Esophagus squamous epithelium (tissue), 5 donors: ENCODE results near the gene ZNF296. TPM values are rescaled to one million over a fixed set of nuclear protein-coding genes. Genes with fewer than 3 reads are reported as not detected.

Experiments
- DNase-seq: peaks from one replicate; lab custom pipeline; 2025; lab: John Stamatoyannopoulos, UW
- H3K27ac ChIP-seq, 4 donors: fragments of 200-600 bp; sonication (generic); one replicate each; pipeline ENCODE4 v1.5.1; 2016 to 2019; ENCODE audit warnings: mild to moderate bottlenecking in 1 of 4
- H3K27me3 ChIP-seq, 4 donors: fragments of 200-600 bp; sonication (generic); 1 replicate in 3 of 4; 2 replicates in 1 of 4; pipeline versions ENCODE4 v1.5.1 to v1.6.0; 2017 to 2021; ENCODE audit warnings: antibody characterized with exemption in 1 of 4
- H3K36me3 ChIP-seq, 3 donors: fragments of 200-600 bp; sonication (generic); one replicate each; pipeline ENCODE4 v1.5.1; 2016 to 2019
- H3K4me1 ChIP-seq, 3 donors: fragments of 200-600 bp; sonication (generic); one replicate each; pipeline ENCODE4 v1.5.1; 2017 to 2019
- H3K4me3 ChIP-seq, 4 donors: fragments of 200-600 bp; sonication (generic); 1 replicate in 3 of 4; 2 replicates in 1 of 4; pipeline ENCODE4 v1.5.1; 2016 to 2019; ENCODE audit warnings: mild to moderate bottlenecking in 2 of 4, moderate library complexity in 1 of 4
- H3K9me3 ChIP-seq, 3 donors: fragments of 200-600 bp; sonication (generic); one replicate each; pipeline ENCODE4 v1.5.1; 2016 to 2019
- POLR2A ChIP-seq, 4 donors: fragments of 450-650 bp; IDR thresholded peaks; one replicate each; pipeline ENCODE4 v1.6.1; 2017; ENCODE audit warnings: antibody characterized with exemption in 4 of 4, mild to moderate bottlenecking in 4 of 4, moderate library complexity in 3 of 4
- WGBS, 2 donors: methylation state at CpG; one replicate each; pipeline ENCODE4 v1.1.5; 2018; 5-methylcytosine and 5-hydroxymethylcytosine counted together
- intact Hi-C: fragments of 100-400 bp; cut with DNase I; formaldehyde crosslinking; loops from one replicate; pipeline ENCODE4 v1.15.0; 2022
- total RNA-seq, 4 donors: library from RNA; depleted of rRNA; stranded (reverse); fragments of >200 nt; gene quantifications; one replicate each; pipeline ENCODE4 v1.1.0, GENCODE V29; 2016
- TF ChIP-seq, protein P1 (sequence below), 6 experiments: fragments of 450-650 bp in 4 of 6; fragments of 200-600 bp in 2 of 6; sonication (generic) in 2 of 6; IDR thresholded peaks; one replicate each; pipeline ENCODE4 v1.5.1; 2016 to 2019; ENCODE audit warnings: antibody characterized with exemption in 6 of 6, mild to moderate bottlenecking in 4 of 6, moderate library complexity in 4 of 6
- donor health status: DM: yes; HTN: yes; CAD: no.

Gene ZNF296
- total RNA-seq, 4 donors from 2014 or later: 4.0 to 17.7 (median 4.5) TPM

- 27 to 28% methylated on average over 33 of the region's 64 CpGs for WGBS, 2 donors
Observed at GRCh38 chr19:45091031-45091923, 15.0 kb upstream of the ZNF296 start.

GRCh38 chr19:45090606-45091005 lies 14.3 kb upstream of the ZNF296 start:
- TF ChIP-seq POLR2A (IDR thresholded peaks at IDR 0.05): no peak
- TF ChIP-seq, protein P1, sequence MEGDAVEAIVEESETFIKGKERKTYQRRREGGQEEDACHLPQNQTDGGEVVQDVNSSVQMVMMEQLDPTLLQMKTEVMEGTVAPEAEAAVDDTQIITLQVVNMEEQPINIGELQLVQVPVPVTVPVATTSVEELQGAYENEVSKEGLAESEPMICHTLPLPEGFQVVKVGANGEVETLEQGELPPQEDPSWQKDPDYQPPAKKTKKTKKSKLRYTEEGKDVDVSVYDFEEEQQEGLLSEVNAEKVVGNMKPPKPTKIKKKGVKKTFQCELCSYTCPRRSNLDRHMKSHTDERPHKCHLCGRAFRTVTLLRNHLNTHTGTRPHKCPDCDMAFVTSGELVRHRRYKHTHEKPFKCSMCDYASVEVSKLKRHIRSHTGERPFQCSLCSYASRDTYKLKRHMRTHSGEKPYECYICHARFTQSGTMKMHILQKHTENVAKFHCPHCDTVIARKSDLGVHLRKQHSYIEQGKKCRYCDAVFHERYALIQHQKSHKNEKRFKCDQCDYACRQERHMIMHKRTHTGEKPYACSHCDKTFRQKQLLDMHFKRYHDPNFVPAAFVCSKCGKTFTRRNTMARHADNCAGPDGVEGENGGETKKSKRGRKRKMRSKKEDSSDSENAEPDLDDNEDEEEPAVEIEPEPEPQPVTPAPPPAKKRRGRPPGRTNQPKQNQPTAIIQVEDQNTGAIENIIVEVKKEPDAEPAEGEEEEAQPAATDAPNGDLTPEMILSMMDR (IDR thresholded peaks at IDR 0.05): no peak
- Histone ChIP-seq H3K9me3 (no peaks in the 10 kb centered on the region), H3K4me1 (peaks cover 19 to 56% (median 28%) of the 10 kb centered on the region in 3 donors), H3K27ac (peak overlapping the region in 3 of 4 donors; percentile 43 to 95 (median 91)), H3K36me3 (peaks cover 0 to 49% (median 9%) of the 10 kb centered on the region in 3 donors), H3K27me3 (no peaks in the 10 kb centered on the region), H3K4me3 (peak overlapping the region in 3 of 4 donors; percentile 67 to 76 (median 74))
- DNase-seq: no peak
- intact Hi-C loops: no loop called here
- WGBS, 2 donors: 60 to 69% methylated on average over 5 of the region's 5 CpGs

More at GRCh38 chr19:45091031-45091923, 15.0 kb upstream of the ZNF296 start:
- TF ChIP-seq, protein P1 (IDR thresholded peaks at IDR 0.05): no peak
- peak in 1 of 4 donors; percentile 33 for TF ChIP-seq POLR2A (IDR thresholded peaks at IDR 0.05)
- Histone ChIP-seq H3K36me3 (peaks cover 0 to 44% (median 9%) of the 10 kb centered on the region in 3 donors), H3K9me3 (no peaks in the 10 kb centered on the region), H3K4me3 (peak overlapping the region; percentile 67 to 97 (median 75)), H3K27ac (peak overlapping the region; percentile 86 to 95 (median 92)), H3K27me3 (no peaks in the 10 kb centered on the region), H3K4me1 (peaks cover 19 to 63% (median 35%) of the 10 kb centered on the region in 3 donors)
- peak; percentile 76 for DNase-seq
- intact Hi-C loops: no loop called here

- intact Hi-C loops: no loop called here
- no peaks in the 10 kb centered on the region for H3K9me3 ChIP-seq
- H3K27me3 ChIP-seq: no peaks in the 10 kb centered on the region
- peaks cover 0 to 55% (median 9%) of the 10 kb centered on the region in 3 donors for H3K36me3 ChIP-seq
- peaks cover 19 to 50% (median 22%) of the 10 kb centered on the region in 3 donors for H3K4me1 ChIP-seq
- 85 to 91% methylated on average over 5 to 8 of the region's 17 CpGs for WGBS, 2 donors
- no peak overlapping the region for H3K27ac ChIP-seq
- TF ChIP-seq, protein P1 (IDR thresholded peaks at IDR 0.05): no peak
- no peak for TF ChIP-seq POLR2A (IDR thresholded peaks at IDR 0.05)
- no peak for DNase-seq
- no peak overlapping the region for H3K4me3 ChIP-seq
Observed at GRCh38 chr19:45090034-45090433, 13.8 kb upstream of the ZNF296 start.

DNA sequence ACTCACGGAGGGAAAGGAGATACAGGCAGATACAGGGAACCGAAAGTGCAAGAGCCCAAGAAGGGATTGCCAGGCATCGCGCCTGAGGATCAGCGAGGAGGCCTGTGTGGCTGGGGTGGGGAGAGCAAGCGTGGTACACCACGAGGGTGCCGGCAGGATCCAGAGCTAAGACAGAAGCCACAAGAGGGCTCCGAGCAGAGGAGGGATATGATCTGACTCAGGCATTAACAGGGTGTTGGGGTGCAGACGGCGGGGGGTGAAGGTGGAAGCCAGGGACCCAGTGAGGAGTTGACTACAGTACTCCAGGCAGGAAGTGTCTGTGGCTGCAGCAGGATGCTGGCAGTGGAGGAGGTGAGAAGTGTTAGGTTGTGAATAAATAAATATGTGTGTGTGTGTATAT lies 11.3 kb upstream of the ZNF296 start:
- Histone ChIP-seq H3K27ac (no peak overlapping the region), H3K4me1 (peaks cover 4 to 33% (median 8%) of the 10 kb centered on the region in 3 donors)

More for the DNA sequence above, 11.3 kb upstream of the ZNF296 start:
- TF ChIP-seq POLR2A (IDR thresholded peaks at IDR 0.05): no peak
- TF ChIP-seq, protein P1 (IDR thresholded peaks at IDR 0.05): no peak
- H3K36me3 ChIP-seq: peaks cover 0 to 80% (median 9%) of the 10 kb centered on the region in 3 donors
- intact Hi-C loops: no loop called here
- no peak for DNase-seq
- H3K27me3 ChIP-seq: no peaks in the 10 kb centered on the region
- WGBS, 2 donors: 57 to 75% methylated on average over 11 of the region's 11 CpGs
- no peaks in the 10 kb centered on the region for H3K9me3 ChIP-seq
- H3K4me3 ChIP-seq: no peak overlapping the region
